ENCODE data around the gene B4GALT2.

Gene B4GALT2

GRCh38 chr1:43970502-43970901 is 8.5 kb upstream of the B4GALT2 start:
- Histone ChIP-seq H3K4me1 (ENCODE audit: control insufficient read depth, insufficient read depth, low read length, unreplicated experiment) (peaks cover 7% of the 10 kb centered on the region), H2AFZ (ENCODE audit: low read length, unreplicated experiment) (peak overlapping the region; percentile 97)

GRCh38 chr1:43970911-43971310 is 8.1 kb upstream of the B4GALT2 start:
- peak overlapping the region; percentile 99 for H3K4me3 ChIP-seq (ENCODE audit: low read depth, low read length)
- no peak overlapping the region for H2AFZ ChIP-seq (ENCODE audit: low read length, unreplicated experiment)
- no peak overlapping the region for H3K27ac ChIP-seq (ENCODE audit: low read depth, low read length)
- H3K27me3 ChIP-seq (ENCODE audit: insufficient read depth, low read length) = no peaks in the 10 kb centered on the region
- peaks cover 8% of the 10 kb centered on the region for H3K4me1 ChIP-seq (ENCODE audit: control insufficient read depth, insufficient read depth, low read length, unreplicated experiment)
- no peaks in the 10 kb centered on the region; the same call in 1 of the 2 replicates for H3K36me3 ChIP-seq (ENCODE audit: insufficient read depth, low read length)
- H3K79me2 ChIP-seq (ENCODE audit: control insufficient read depth, insufficient read depth, low read length, unreplicated experiment) = peaks cover 19% of the 10 kb centered on the region

More at GRCh38 chr1:43970502-43970901, 8.5 kb upstream of the B4GALT2 start:
- Histone ChIP-seq H3K27ac (ENCODE audit: low read depth, low read length) (no peak overlapping the region), H3K36me3 (ENCODE audit: insufficient read depth, low read length) (no peaks in the 10 kb centered on the region; the same call in 1 of the 2 replicates), H3K27me3 (ENCODE audit: insufficient read depth, low read length) (no peaks in the 10 kb centered on the region), H3K79me2 (ENCODE audit: control insufficient read depth, insufficient read depth, low read length, unreplicated experiment) (peaks cover 14% of the 10 kb centered on the region), H3K4me3 (ENCODE audit: low read depth, low read length) (peak overlapping the region; percentile 99)

GRCh38 chr1:43971336-43971980 is 7.6 kb upstream of the B4GALT2 start:
- Histone ChIP-seq H3K27ac (ENCODE audit: low read depth, low read length) (no peak overlapping the region), H3K27me3 (ENCODE audit: insufficient read depth, low read length) (no peaks in the 10 kb centered on the region), H3K36me3 (ENCODE audit: insufficient read depth, low read length) (peaks cover 5% of the 10 kb centered on the region; the same call in 1 of the 2 replicates), H3K79me2 (ENCODE audit: control insufficient read depth, insufficient read depth, low read length, unreplicated experiment) (peaks cover 24% of the 10 kb centered on the region), H2AFZ (ENCODE audit: low read length, unreplicated experiment) (no peak overlapping the region), H3K4me1 (ENCODE audit: control insufficient read depth, insufficient read depth, low read length, unreplicated experiment) (peaks cover 14% of the 10 kb centered on the region), H3K4me3 (ENCODE audit: low read depth, low read length) (peak overlapping the region; percentile 99; the same call in 1 of the 2 replicates)

- Histone ChIP-seq H3K4me1 (ENCODE audit: control insufficient read depth, insufficient read depth, low read length, unreplicated experiment) (peaks cover 35% of the 10 kb centered on the region), H3K27ac (ENCODE audit: low read depth, low read length) (no peak overlapping the region)
Observed at GRCh38 chr1:43973981-43974442, 5.0 kb upstream of the B4GALT2 start.

GRCh38 chr1:43974443-43975248 is 4.4 kb upstream of the B4GALT2 start, which contains the start of gene ATP6V0B:
ATP6V0B (plus strand) TSS chr1:43974960; CDS start chr1:43975041, 81 bp downstream.
- Histone ChIP-seq H3K27me3 (ENCODE audit: insufficient read depth, low read length) (no peaks in the 10 kb centered on the region), H3K27ac (ENCODE audit: low read depth, low read length) (peak within 1 kb of the TSS; percentile 45; the same call in 1 of the 2 replicates), H2AFZ (ENCODE audit: low read length, unreplicated experiment) (peak within 1 kb of the TSS; percentile 79), H3K4me1 (ENCODE audit: control insufficient read depth, insufficient read depth, low read length, unreplicated experiment) (peaks cover 35% of the 10 kb centered on the region), H3K36me3 (ENCODE audit: insufficient read depth, low read length) (peaks cover 11% of the 10 kb centered on the region; the same call in 1 of the 2 replicates), H3K4me3 (ENCODE audit: low read depth, low read length) (peak within 1 kb of the TSS; percentile 86), H3K79me2 (ENCODE audit: control insufficient read depth, insufficient read depth, low read length, unreplicated experiment) (peaks cover 48% of the 10 kb centered on the region)

More at GRCh38 chr1:43973981-43974442, 5.0 kb upstream of the B4GALT2 start:
- peaks cover 44% of the 10 kb centered on the region for H3K79me2 ChIP-seq (ENCODE audit: control insufficient read depth, insufficient read depth, low read length, unreplicated experiment)
- H3K27me3 ChIP-seq (ENCODE audit: insufficient read depth, low read length) = no peaks in the 10 kb centered on the region
- peak overlapping the region; percentile 86 for H3K4me3 ChIP-seq (ENCODE audit: low read depth, low read length)
- H2AFZ ChIP-seq (ENCODE audit: low read length, unreplicated experiment) = peak overlapping the region; percentile 79
- H3K36me3 ChIP-seq (ENCODE audit: insufficient read depth, low read length) = peaks cover 11% of the 10 kb centered on the region; the same call in 1 of the 2 replicates

GRCh38 chr1:43975249-43975961 is 3.6 kb upstream of the B4GALT2 start:
- H3K36me3 ChIP-seq (ENCODE audit: insufficient read depth, low read length) = peaks cover 11% of the 10 kb centered on the region; the same call in 1 of the 2 replicates
- no peaks in the 10 kb centered on the region for H3K27me3 ChIP-seq (ENCODE audit: insufficient read depth, low read length)
- H3K27ac ChIP-seq (ENCODE audit: low read depth, low read length) = peak overlapping the region; percentile 45; the same call in 1 of the 2 replicates
- H3K79me2 ChIP-seq (ENCODE audit: control insufficient read depth, insufficient read depth, low read length, unreplicated experiment) = peaks cover 53% of the 10 kb centered on the region
- H3K4me1 ChIP-seq (ENCODE audit: control insufficient read depth, insufficient read depth, low read length, unreplicated experiment) = peaks cover 36% of the 10 kb centered on the region
- peak overlapping the region; percentile 86 for H3K4me3 ChIP-seq (ENCODE audit: low read depth, low read length)
- no peak overlapping the region for H2AFZ ChIP-seq (ENCODE audit: low read length, unreplicated experiment)

GRCh38 chr1:43976045-43976444 is 3.0 kb upstream of the B4GALT2 start:
- Histone ChIP-seq H3K4me3 (ENCODE audit: low read depth, low read length) (peak overlapping the region; percentile 86), H3K27me3 (ENCODE audit: insufficient read depth, low read length) (no peaks in the 10 kb centered on the region), H3K27ac (ENCODE audit: low read depth, low read length) (no peak overlapping the region), H2AFZ (ENCODE audit: low read length, unreplicated experiment) (no peak overlapping the region), H3K36me3 (ENCODE audit: insufficient read depth, low read length) (peaks cover 11% of the 10 kb centered on the region; the same call in 1 of the 2 replicates), H3K79me2 (ENCODE audit: control insufficient read depth, insufficient read depth, low read length, unreplicated experiment) (peaks cover 55% of the 10 kb centered on the region), H3K4me1 (ENCODE audit: control insufficient read depth, insufficient read depth, low read length, unreplicated experiment) (peaks cover 36% of the 10 kb centered on the region)

GRCh38 chr1:43976890-43977289 is 2.1 kb upstream of the B4GALT2 start:
- H3K27ac ChIP-seq (ENCODE audit: low read depth, low read length) = no peak overlapping the region
- H2AFZ ChIP-seq (ENCODE audit: low read length, unreplicated experiment) = no peak overlapping the region
- H3K4me1 ChIP-seq (ENCODE audit: control insufficient read depth, insufficient read depth, low read length, unreplicated experiment) = peaks cover 38% of the 10 kb centered on the region
- H3K27me3 ChIP-seq (ENCODE audit: insufficient read depth, low read length) = no peaks in the 10 kb centered on the region
- H3K79me2 ChIP-seq (ENCODE audit: control insufficient read depth, insufficient read depth, low read length, unreplicated experiment) = peaks cover 60% of the 10 kb centered on the region
- H3K4me3 ChIP-seq (ENCODE audit: low read depth, low read length) = peak overlapping the region; percentile 86
- H3K36me3 ChIP-seq (ENCODE audit: insufficient read depth, low read length) = peaks cover 11% of the 10 kb centered on the region; the same call in 1 of the 2 replicates

- peaks cover 38% of the 10 kb centered on the region for H3K4me1 ChIP-seq (ENCODE audit: control insufficient read depth, insufficient read depth, low read length, unreplicated experiment)
- no peak overlapping the region for H3K27ac ChIP-seq (ENCODE audit: low read depth, low read length)
- peak overlapping the region; percentile 83; the same call in 1 of the 2 replicates for H3K4me3 ChIP-seq (ENCODE audit: low read depth, low read length)
- H2AFZ ChIP-seq (ENCODE audit: low read length, unreplicated experiment) = no peak overlapping the region
- peaks cover 11% of the 10 kb centered on the region; the same call in 1 of the 2 replicates for H3K36me3 ChIP-seq (ENCODE audit: insufficient read depth, low read length)
- peaks cover 60% of the 10 kb centered on the region for H3K79me2 ChIP-seq (ENCODE audit: control insufficient read depth, insufficient read depth, low read length, unreplicated experiment)
- H3K27me3 ChIP-seq (ENCODE audit: insufficient read depth, low read length) = no peaks in the 10 kb centered on the region
Observed at GRCh38 chr1:43977376-43978263, 1.4 kb upstream of the B4GALT2 start.

Measured in ACC112 (cell line).